Fibroblast of peridontal ligament (primary cell): ENCODE results near the gene ENTPD2.
"Not testable (repeated sequence)": the region's sequence is repeated elsewhere in the genome, so short reads cannot be mapped to it uniquely, and the experiment has no call there.

Source experiments
- DNase-seq: peaks from one replicate; pipeline ENCODE4 v3.0.0-alpha.2; 2010; ENCODE audit errors: extremely low read depth

ENTPD2 gene

GRCh38 chr9:137015976-137016375 is 37.9 kb downstream of the ENTPD2 start:
- DNase-seq = no peak

GRCh38 chr9:137015540-137015930 is 38.3 kb downstream of the ENTPD2 start:
- DNase-seq = no peak

GRCh38 chr9:137014776-137015539 is 38.9 kb downstream of the ENTPD2 start:
- DNase-seq = no peak

- no peak for DNase-seq
These were observed 39.7 kb downstream of the ENTPD2 start for GRCh38 chr9:137014166-137014565.

GRCh38 chr9:137013571-137013940 is 40.3 kb downstream of the ENTPD2 start:
- no peak for DNase-seq

- DNase-seq = no peak
These were observed 40.9 kb downstream of the ENTPD2 start for GRCh38 chr9:137012694-137013570.

- no peak for DNase-seq
These were observed 41.8 kb downstream of the ENTPD2 start for GRCh38 chr9:137011907-137012675.

- no peak for DNase-seq
These were observed 42.7 kb downstream of the ENTPD2 start for GRCh38 chr9:137011156-137011555.

- DNase-seq = no peak
These were observed 43.7 kb downstream of the ENTPD2 start for GRCh38 chr9:137009938-137010732.

- DNase-seq = no peak
These were observed 44.6 kb downstream of the ENTPD2 start for GRCh38 chr9:137009217-137009616.

GRCh38 chr9:137008312-137008711 is 45.5 kb downstream of the ENTPD2 start:
- DNase-seq = no peak

- DNase-seq = no peak
These were observed 46.0 kb downstream of the ENTPD2 start for GRCh38 chr9:137007816-137008270.

- no peak for DNase-seq
These were observed 46.6 kb downstream of the ENTPD2 start for GRCh38 chr9:137007108-137007815.

GRCh38 chr9:137006116-137007003 is 47.5 kb downstream of the ENTPD2 start:
- DNase-seq = no peak

GRCh38 chr9:137004285-137004684 is 49.6 kb downstream of the ENTPD2 start:
- DNase-seq = not testable (repeated sequence)

GRCh38 chr9:137002646-137003041 is 51.2 kb downstream of the ENTPD2 start:
- no peak for DNase-seq

GRCh38 chr9:137001857-137002645 is 51.8 kb downstream of the ENTPD2 start:
- DNase-seq = no peak

GRCh38 chr9:137000177-137000930 is 53.5 kb downstream of the ENTPD2 start:
- peak; percentile 72 for DNase-seq
